Loucy (cell line): ENCODE measurements around the gene TMEM59.

Experiments
- H2AFZ ChIP-seq: fragments of 200-600 bp; sonication (generic); 2 replicates; pipeline ENCODE4 v1.6.0; 2016; ENCODE audit warnings: antibody characterized with exemption, mild to moderate bottlenecking, low read length, moderate library complexity
- H3F3A ChIP-seq: fragments of 200-600 bp; 2 replicates; pipeline ENCODE4 v1.6.0; 2016; ENCODE audit warnings: antibody characterized with exemption, low read depth, mild to moderate bottlenecking
- H3K27me3 ChIP-seq: fragments of 200-600 bp; sonication (generic); 2 replicates; pipeline ENCODE4 v1.6.1; 2014; ENCODE audit warnings: low read length, mild to moderate bottlenecking; ENCODE audit not compliant: insufficient read depth, poor library complexity, severe bottlenecking
- H3K36me3 ChIP-seq: fragments of 200-600 bp; sonication (generic); 2 replicates; pipeline ENCODE4 v1.6.1; 2016; ENCODE audit warnings: low read length; ENCODE audit not compliant: insufficient read depth
- H3K4me1 ChIP-seq: fragments of 200-600 bp; sonication (generic); 2 replicates; pipeline ENCODE4 v1.5.1; 2014; ENCODE audit warnings: low read length, mild to moderate bottlenecking; ENCODE audit not compliant: insufficient read depth, poor library complexity, severe bottlenecking
- H3K4me2 ChIP-seq: fragments of 200-600 bp; sonication (generic); 2 replicates; pipeline ENCODE4 v1.6.0; 2014; ENCODE audit warnings: antibody characterized with exemption, low read length, low read depth, mild to moderate bottlenecking; ENCODE audit not compliant: poor library complexity, severe bottlenecking
- H3K4me3 ChIP-seq: fragments of 200-600 bp; sonication (generic); 2 replicates; pipeline ENCODE4 v1.5.1; 2014; ENCODE audit warnings: low read length, mild to moderate bottlenecking, mixed read lengths; ENCODE audit not compliant: poor library complexity, severe bottlenecking
- H3K79me2 ChIP-seq: fragments of 200-600 bp; sonication (generic); 2 replicates; pipeline ENCODE4 v1.6.1; 2014; ENCODE audit warnings: low read length; ENCODE audit not compliant: insufficient read depth
- H3K9ac ChIP-seq: fragments of 200-600 bp; sonication (generic); 2 replicates; pipeline ENCODE4 v1.6.0; 2014; ENCODE audit warnings: mild to moderate bottlenecking, low read depth, low read length, moderate library complexity; ENCODE audit not compliant: poor library complexity, severe bottlenecking
- H3K9me2 ChIP-seq: fragments of 200-600 bp; sonication (generic); replicated peaks from 2 replicates; pipeline ENCODE4 v1.6.1; 2016; ENCODE audit warnings: low read depth, low read length, mixed read lengths
- H3K9me3 ChIP-seq: fragments of 200-600 bp; sonication (generic); 2 replicates; pipeline ENCODE4 v1.6.1; 2014; ENCODE audit warnings: mild to moderate bottlenecking, antibody characterized with exemption, low read length, low read depth; ENCODE audit not compliant: insufficient read depth
- H4K20me1 ChIP-seq: fragments of 200-600 bp; sonication (generic); 2 replicates; pipeline ENCODE4 v1.6.0; 2014; ENCODE audit warnings: antibody characterized with exemption, low read length, mild to moderate bottlenecking; ENCODE audit not compliant: insufficient read depth, poor library complexity, severe bottlenecking
- EZH2phosphoT487 ChIP-seq: fragments of 200-600 bp; IDR thresholded peaks from 2 replicates; pipeline ENCODE4 v1.6.1; 2018; ENCODE audit warnings: antibody characterized with exemption, mild to moderate bottlenecking, moderate library complexity, borderline replicate concordance
- TF ChIP-seq, protein P1 (sequence below): fragments of 200-600 bp; sonication (generic); conservative IDR thresholded peaks from 2 replicates; pipeline ENCODE4 v1.5.1; 2014; ENCODE audit warnings: mild to moderate bottlenecking, antibody characterized with exemption, low read length

TMEM59 gene

DNA sequence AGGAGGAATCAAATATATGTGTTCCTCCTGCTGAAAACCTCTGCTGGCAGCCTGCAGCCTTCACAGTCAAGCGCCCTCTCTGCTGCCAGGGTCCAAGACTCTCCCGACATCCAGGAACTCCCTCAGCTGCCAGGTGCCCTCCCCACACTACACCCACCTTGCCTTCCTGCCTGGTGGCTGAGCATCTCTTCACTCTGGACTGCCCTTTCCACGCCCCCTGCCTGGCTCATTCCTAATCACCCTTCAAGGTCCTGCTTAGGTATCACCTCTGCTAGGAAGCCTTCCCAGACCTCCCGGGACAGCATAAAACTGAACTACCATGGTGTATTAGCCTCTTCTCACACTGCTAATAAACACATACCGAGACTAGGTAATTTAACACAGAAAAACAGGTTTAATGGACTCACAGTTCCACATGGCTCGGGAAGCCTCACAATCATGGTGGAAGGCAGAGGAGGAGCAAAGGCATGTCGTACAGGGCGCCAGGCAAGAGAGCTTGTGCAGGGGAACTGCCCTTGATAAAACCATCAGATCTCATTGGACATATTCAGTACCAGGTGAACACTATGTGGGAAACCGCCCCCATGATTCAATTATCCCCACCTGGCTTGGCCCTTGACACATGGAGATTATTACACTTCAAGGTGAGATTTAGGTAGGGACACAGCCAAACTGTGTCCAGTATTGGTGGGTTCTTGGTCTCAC lies 50.3 kb downstream of the TMEM59 start:
- no peaks in the 10 kb centered on the region for H3F3A ChIP-seq
- no peaks in the 10 kb centered on the region for H3K79me2 ChIP-seq
- no peaks in the 10 kb centered on the region for H3K36me3 ChIP-seq
- no peaks in the 10 kb centered on the region for H3K9me2 ChIP-seq
- no peak for TF ChIP-seq EZH2phosphoT487
- TF ChIP-seq, protein P1, sequence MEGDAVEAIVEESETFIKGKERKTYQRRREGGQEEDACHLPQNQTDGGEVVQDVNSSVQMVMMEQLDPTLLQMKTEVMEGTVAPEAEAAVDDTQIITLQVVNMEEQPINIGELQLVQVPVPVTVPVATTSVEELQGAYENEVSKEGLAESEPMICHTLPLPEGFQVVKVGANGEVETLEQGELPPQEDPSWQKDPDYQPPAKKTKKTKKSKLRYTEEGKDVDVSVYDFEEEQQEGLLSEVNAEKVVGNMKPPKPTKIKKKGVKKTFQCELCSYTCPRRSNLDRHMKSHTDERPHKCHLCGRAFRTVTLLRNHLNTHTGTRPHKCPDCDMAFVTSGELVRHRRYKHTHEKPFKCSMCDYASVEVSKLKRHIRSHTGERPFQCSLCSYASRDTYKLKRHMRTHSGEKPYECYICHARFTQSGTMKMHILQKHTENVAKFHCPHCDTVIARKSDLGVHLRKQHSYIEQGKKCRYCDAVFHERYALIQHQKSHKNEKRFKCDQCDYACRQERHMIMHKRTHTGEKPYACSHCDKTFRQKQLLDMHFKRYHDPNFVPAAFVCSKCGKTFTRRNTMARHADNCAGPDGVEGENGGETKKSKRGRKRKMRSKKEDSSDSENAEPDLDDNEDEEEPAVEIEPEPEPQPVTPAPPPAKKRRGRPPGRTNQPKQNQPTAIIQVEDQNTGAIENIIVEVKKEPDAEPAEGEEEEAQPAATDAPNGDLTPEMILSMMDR = no peak
- no peaks in the 10 kb centered on the region for H4K20me1 ChIP-seq
- H3K27me3 ChIP-seq = no peaks in the 10 kb centered on the region
- H3K4me3 ChIP-seq = no peak overlapping the region
- H3K9ac ChIP-seq = no peak overlapping the region
- H3K4me1 ChIP-seq = no peaks in the 10 kb centered on the region
- H3K4me2 ChIP-seq = no peak overlapping the region
- no peak overlapping the region for H2AFZ ChIP-seq
- H3K9me3 ChIP-seq = no peaks in the 10 kb centered on the region

DNA sequence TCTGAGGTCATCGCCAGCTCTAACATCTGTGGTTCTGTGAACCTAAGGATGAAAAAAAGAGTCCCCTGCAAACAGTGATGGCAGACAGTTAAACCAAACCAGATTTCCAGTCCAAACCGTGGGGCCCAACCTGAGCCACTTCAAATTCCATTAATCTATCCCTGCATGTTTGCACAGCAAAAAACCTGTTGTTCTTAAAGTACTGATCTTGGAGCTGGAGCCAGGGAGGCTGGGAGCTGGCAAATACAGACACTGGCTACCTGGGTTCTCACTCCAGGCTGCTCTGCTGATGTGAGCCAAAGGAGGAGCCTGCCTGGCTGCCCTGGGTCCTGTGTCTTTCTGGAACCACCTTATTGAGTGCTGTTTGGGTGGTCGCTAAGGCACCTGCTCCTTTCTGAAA lies 51.4 kb downstream of the TMEM59 start:
- no peaks in the 10 kb centered on the region for H3K79me2 ChIP-seq
- H3K4me3 ChIP-seq = no peak overlapping the region
- no peak overlapping the region for H2AFZ ChIP-seq
- no peaks in the 10 kb centered on the region for H3K27me3 ChIP-seq
- H3K4me2 ChIP-seq = no peak overlapping the region
- no peaks in the 10 kb centered on the region for H3K9me2 ChIP-seq
- H3K9me3 ChIP-seq = no peaks in the 10 kb centered on the region
- no peaks in the 10 kb centered on the region for H3K36me3 ChIP-seq
- TF ChIP-seq, protein P1 = no peak
- no peak for TF ChIP-seq EZH2phosphoT487
- no peaks in the 10 kb centered on the region for H3F3A ChIP-seq
- no peak overlapping the region for H3K9ac ChIP-seq
- no peaks in the 10 kb centered on the region for H3K4me1 ChIP-seq
- no peaks in the 10 kb centered on the region for H4K20me1 ChIP-seq

DNA sequence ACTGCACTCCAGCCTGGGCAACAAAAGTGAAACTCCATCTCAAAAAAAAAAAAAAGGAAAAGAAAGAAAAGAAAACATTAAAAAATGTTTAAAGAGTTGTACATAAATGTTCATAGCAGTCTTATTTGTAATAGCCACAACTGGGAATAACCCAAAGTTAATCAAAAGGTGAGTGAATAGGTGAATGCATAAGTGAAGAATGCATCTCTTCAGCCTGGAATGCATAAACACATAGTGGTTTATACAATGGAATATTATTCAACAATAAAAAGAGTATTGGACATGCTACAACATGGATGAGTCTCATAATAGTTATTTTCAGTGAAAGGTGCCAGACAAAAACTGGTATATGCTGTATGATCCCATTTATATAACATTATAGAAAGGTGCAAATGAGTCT lies 53.1 kb downstream of the TMEM59 start:
- TF ChIP-seq, protein P1 = no peak
- TF ChIP-seq EZH2phosphoT487 = no peak
- Histone ChIP-seq H3K4me3 (no peak overlapping the region), H3K79me2 (no peaks in the 10 kb centered on the region), H3K4me2 (no peak overlapping the region), H3K4me1 (no peaks in the 10 kb centered on the region), H3K9ac (no peak overlapping the region), H3K9me2 (no peaks in the 10 kb centered on the region), H3F3A (no peaks in the 10 kb centered on the region), H4K20me1 (no peaks in the 10 kb centered on the region), H3K27me3 (no peaks in the 10 kb centered on the region), H2AFZ (no peak overlapping the region), H3K9me3 (no peaks in the 10 kb centered on the region), H3K36me3 (no peaks in the 10 kb centered on the region)
